GM12872 (cell line): ENCODE data around the gene MRPL53.

Experiments used
- TF ChIP-seq, protein P1 (sequence below): IDR thresholded peaks from 3 replicates; pipeline ENCODE4 v1.5.1; 2011; ENCODE audit warnings: low read depth, mild to moderate bottlenecking, low read length, moderate library complexity; ENCODE audit not compliant: insufficient read depth

MRPL53 gene

DNA sequence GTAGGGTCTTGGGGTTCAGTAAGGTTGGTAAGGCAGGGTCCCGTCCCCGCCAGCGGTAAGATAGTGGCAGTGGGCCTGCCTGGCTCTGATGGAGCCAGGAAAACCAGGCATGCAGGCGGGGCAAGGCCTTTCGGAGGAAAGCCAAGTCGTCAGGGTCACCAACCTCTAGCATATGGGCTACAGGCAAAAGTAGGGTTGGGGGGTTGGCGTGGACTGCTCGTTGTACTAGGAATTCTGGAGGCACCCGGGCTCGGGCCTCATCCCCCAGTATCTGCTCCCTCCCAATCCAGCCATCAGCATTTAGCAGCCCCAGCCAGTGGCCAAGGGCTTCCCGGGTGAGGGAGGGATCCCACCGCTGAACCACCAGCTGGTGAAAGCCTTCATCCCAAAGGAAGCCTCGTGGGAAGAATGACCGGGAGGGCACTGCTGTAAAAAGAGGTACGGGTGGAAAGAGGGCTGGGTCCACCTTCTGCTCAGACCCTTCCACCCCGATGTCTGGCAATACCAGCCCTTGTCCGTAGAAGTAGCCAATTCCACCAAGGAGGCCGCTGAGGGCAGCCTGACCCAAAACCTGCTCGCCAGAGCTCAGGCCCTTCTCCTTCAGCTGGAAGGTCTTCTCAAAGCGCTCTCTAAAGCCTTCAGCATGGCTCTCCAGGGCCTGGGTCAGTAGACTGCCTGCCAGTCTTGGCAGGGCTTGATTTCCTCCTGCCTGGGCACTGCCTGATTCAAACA lies 10.3 kb downstream of the MRPL53 start:
- TF ChIP-seq, protein P1, sequence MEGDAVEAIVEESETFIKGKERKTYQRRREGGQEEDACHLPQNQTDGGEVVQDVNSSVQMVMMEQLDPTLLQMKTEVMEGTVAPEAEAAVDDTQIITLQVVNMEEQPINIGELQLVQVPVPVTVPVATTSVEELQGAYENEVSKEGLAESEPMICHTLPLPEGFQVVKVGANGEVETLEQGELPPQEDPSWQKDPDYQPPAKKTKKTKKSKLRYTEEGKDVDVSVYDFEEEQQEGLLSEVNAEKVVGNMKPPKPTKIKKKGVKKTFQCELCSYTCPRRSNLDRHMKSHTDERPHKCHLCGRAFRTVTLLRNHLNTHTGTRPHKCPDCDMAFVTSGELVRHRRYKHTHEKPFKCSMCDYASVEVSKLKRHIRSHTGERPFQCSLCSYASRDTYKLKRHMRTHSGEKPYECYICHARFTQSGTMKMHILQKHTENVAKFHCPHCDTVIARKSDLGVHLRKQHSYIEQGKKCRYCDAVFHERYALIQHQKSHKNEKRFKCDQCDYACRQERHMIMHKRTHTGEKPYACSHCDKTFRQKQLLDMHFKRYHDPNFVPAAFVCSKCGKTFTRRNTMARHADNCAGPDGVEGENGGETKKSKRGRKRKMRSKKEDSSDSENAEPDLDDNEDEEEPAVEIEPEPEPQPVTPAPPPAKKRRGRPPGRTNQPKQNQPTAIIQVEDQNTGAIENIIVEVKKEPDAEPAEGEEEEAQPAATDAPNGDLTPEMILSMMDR, result no peak

DNA sequence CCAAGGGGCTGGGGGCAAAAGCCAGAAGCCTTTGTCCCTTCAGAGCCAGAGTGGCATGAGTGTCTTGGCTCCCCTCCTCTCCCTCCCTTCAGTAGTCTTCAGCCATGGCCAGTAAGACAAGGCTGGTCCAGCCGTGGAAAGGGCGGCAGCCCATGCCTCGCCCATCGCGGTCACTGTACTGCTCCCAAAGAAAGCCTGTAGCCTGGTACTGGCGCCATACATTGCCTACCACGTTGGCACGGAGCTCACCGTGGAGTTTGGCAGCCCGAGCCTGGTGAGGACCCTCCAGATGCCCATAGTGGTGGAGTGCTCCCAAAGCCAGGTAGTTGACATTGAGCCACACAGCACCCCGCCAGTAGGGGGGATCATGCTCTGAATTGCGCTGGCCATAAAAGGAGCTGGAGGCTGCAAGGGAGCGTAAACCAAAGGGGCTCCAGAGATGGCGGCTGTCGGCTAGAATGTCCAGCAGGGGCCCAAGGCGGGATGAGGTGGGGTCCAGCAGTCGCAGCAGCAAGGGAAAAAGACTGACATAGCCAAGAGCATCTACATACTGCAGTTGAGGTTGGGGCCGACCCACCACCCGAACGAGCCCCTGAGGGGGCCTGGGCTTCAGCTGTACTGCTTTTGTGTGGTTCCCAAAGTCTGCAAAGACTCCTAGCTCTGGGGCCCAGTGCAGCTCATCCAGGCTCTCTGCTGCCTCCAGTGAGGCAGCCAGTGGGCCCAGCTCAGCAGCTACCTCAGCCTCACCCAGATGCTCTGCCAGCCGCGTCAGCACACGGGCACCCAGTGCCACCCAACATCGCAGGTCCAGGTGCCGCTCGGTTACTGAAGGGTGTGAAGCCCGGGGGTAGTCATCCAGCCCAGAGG lies 11.1 kb downstream of the MRPL53 start:
- TF ChIP-seq, protein P1, result peak; percentile 43

DNA sequence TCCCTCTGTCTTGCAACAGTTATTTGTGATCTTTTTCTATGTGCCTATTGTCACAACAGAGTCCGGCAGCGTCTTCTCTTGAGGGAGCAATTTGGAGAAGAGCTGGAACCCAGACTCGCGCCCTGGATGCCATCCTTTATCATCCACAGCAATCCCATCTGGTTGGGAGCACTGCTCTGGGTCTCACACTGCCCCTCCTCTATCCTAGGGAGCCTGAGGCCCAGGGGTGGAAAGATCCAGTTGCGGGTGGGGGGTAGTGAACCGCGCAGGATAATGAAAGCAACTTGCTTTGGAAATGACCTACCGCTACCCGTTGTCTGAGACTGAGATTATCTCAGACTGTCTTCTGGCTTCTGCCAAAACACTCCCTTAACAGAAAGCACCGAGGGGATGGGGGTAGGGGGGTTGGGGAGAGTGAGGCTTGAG lies 13.5 kb downstream of the MRPL53 start:
- TF ChIP-seq, protein P1, result no peak

DNA sequence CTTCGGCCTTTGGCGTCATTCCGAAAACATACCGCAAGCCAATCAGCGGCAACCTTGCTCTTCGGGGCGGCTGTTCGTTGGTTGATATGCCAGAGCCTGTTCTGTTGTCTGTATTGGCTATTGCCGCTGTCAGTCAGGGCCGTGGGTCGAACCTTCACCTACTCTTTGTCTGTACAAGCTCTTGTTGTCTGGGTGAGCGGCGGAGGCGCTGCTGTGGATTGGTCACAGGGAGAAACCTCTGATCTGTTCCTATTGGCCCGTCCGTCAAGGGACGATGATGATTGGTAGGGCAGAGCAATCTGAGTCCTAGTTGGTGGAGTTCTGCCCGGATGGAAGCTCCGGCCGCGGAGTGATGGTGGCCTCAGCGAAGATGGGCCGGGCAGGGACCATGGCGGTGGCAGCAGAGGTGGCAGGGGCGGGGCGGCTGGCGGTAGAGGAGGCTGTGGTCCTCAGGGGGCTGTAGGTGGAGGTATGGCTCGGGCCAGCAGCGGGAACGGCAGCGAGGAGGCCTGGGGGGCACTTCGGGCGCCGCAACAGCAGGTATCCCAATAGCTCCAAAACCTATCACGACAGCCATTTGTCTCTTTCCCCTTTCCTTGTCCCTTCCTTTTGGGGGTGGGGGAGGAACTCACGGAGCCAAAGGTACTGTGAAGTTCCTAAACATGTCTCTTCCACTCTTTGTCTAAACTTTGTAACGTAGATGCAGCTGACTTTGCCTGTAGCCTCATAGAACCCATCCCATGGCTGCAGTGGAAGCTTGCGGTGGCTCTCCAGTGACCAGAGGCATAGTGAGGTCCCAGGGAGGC lies 14.1 kb downstream of the MRPL53 start, which contains the start of gene WBP1:
Gene WBP1 (plus strand): TSS at position 307 of the 806 bp plus-strand sequence. CDS start 165 bp downstream, at position 472.
- TF ChIP-seq, protein P1, result no peak

DNA sequence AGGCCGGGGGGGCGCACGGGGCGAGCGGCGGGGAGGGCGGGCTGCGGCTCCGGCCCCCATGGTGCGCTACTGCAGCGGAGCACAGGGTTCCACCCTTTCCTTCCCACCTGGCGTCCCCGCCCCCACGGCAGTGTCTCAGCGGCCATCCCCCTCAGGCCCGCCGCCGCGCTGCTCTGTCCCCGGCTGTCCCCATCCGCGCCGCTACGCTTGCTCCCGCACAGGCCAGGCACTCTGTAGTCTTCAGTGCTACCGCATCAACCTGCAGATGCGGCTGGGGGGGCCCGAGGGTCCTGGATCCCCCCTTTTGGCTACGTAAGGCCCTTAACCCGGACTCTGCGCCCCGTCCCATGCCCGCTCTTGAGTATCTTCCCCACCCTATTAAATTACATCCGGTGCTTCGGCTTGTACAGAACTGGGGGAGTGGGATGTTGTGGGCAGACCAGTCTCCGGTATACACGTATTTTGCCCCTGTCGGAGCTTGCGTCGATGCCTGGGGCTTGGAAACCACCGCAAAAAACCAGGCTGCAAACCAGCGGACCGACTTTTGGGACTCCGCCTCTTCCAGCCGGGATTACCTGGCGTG lies 14.8 kb downstream of the MRPL53 start:
- TF ChIP-seq, protein P1, result no peak

DNA sequence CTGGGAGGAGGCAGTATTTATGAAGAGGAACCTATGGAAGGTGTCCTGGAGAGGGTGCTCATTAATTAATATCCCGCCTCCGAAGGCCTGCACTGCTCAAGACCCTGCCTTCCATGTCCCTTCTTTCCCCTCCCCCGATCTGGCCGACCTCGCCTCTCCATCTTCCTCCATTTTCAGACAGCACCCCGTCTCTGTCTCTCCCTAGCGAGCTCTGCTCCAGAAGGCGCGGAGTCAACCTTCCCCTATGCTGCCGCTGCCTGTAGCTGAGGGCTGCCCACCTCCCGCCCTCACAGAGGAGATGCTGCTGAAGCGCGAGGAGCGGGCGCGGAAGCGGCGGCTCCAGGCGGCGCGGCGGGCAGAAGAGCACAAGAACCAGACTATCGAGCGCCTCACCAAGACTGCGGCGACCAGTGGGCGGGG lies 15.3 kb downstream of the MRPL53 start:
- TF ChIP-seq, protein P1, result no peak
